Activated gamma-delta T cell (primary cell): ENCODE results near the gene CERKL.

Experiments
- DNase-seq: peaks from one replicate; lab custom pipeline; 2025; lab: John Stamatoyannopoulos, UW

CERKL gene

DNA sequence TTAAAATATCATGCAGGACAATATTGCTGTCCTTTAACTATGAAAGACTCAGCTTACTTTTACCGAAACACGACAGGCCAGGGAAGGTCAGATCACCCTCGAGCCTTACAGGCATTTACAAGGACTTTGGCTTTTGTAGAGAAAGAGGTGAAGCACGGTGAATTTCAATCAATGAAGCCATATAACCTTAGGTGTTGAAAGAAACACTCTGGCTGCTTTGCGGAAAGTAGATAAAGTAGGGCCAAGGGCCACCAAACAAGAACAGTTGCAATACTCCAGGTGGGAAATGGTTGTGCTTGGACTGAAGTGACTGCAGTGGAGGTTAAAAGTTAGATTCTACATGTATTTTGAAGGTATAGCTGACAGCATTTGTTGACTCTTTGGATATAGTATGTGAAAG lies 80.5 kb downstream of the CERKL start:
- no peak for DNase-seq

GRCh38 chr2:181575650-181576025 lies 81.3 kb downstream of the CERKL start:
- no peak for DNase-seq

- no peak for DNase-seq
Observed at GRCh38 chr2:181575024-181575649, 81.8 kb downstream of the CERKL start.

DNA sequence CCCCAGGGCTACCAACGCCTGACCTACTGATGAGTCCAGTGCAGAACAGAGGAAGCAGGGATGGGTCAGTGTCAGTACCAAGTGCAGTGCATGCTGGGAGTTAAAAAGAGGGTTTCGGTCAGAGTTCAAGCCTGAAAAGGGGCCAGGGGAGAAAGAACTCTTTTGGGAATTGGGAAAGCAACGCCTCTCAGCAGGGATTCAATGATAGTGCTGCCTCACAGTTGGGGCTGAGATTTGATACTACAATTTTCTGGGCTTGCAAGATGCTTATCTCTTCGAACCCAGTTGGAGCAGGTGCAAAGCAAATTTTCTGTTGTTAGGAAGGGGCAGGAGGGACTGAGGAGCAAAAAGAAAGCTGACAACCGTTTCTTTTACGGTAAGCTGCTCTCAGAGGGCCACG lies 82.6 kb downstream of the CERKL start:
- no peak for DNase-seq

DNA sequence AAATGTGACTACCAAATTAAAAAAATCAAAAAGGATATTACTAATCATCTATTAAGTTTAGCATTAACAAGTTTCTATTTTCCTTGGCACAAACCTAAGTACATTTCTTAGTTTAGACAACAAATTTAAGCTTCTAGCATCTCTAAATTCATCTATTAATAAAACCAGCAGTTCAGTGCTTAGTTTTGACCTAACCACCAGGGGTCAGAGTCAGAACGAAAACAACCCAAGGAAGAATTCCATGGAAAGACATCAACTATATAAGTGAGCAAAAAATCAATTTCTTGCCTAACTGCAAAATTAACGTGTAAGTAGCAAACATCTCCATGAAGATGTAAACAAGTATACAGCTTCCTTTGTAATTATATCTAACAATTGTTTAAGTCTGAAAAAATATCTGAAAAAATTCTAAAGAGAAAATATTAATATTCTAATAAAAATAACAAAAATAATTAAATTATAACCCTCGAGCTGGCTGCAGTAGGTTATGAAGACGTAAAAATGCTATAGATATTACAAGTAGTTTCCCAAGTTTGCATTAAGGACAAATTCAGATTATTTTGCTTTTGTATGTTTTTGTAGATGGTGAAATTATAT lies 83.7 kb downstream of the CERKL start:
- no peak for DNase-seq

GRCh38 chr2:181570833-181571661 lies 85.9 kb downstream of the CERKL start:
- DNase-seq: no peak

DNA sequence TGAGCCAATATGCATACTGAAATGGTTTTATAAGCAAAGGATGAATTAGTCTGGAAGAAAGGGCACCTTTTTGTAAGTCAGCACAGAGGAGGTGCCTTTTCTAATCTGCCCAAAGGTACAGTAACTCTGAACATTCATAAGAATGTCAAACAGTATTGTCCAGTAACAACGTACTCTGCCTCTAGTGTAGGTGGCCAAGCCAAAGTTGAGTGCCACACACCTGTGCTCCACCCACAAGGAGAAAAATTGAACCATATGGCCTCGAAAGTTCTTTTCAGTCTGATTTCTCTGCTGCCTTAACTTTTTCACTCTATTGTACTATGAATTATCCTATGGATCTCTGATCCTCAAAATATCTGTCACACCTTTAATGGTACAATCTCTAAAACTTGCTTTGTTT lies 86.8 kb downstream of the CERKL start:
- no peak for DNase-seq

DNA sequence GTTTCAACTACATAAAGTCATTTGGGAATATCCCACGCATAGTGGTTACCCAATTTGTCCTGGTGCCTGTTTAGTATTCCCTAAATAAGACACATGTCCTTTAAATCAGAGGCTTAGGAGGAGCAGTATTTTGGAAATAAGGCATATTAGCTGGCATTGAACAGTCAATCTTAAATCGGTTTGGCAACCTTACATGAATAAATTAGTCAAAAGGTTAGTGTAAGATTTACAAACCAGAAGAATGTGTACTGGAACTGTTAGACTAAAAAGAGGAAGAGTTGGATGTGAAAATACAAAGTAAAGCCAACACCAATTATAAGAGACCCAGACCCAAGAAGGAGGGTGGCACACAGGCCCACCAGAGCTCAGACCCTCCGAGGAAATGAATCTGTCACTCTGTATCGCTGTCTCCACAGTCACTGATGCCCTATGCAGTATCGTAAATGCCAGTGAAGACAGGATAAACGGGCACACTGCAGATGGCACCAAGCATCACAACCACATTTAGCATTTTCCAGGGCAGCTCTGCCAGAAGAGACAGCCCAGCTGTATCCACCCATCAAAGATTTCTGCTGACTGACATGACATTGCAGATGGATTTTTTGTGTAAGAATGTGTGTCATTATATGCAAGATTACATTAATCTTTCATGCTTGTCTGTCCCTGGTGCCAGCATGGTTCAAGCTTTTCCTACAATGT lies 90.4 kb downstream of the CERKL start:
- DNase-seq: no peak

- no peak for DNase-seq
Observed at GRCh38 chr2:181563101-181563692, 93.7 kb downstream of the CERKL start.

DNA sequence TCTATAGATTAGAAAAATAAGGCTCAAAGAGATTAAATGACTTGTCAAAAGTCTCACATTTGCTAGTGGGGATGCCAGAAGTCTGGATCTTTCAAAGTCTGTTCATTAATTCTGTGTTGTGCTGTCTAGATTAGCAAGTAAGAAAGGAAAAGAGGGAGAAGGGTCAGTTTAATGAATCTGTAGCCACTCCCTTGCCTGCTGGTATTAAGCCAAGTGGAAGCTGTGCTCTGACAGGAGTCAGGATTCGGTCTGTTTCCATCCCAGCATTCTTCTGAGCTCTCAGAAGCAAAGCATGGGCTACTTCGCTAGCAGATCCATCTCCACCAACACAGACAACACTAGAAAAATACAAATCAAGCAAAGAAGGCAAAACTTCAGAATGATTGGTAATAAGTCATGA lies 98.5 kb downstream of the CERKL start:
- DNase-seq: no peak

- no peak for DNase-seq
Observed at GRCh38 chr2:181554061-181554830, 102.7 kb downstream of the CERKL start.

DNA sequence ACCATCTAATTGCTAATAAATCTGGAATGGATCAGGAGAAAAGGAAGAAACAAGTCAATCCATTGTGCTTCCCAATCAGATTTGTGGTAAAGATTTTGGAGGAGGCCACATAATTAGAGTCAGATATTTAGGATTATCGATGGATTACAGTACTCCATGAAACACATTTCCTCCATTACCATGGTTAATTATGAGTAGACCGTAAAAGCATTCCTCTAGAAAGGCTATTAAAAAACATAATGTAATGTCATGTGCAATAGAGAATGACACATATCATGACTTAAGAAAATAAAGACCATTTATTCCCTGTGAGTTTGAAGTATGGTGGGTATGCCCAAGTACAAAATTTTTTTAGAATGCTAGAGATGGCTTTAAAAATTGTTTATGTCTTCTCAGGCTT lies 103.7 kb downstream of the CERKL start:
- no peak for DNase-seq

GRCh38 chr2:181552808-181553207 lies 104.1 kb downstream of the CERKL start:
- DNase-seq: no peak

- DNase-seq: no peak
Observed at GRCh38 chr2:181546086-181546485, 110.8 kb downstream of the CERKL start.

- DNase-seq: no peak
Observed at GRCh38 chr2:181542170-181542569, 114.7 kb downstream of the CERKL start.

- no peak for DNase-seq
Observed at GRCh38 chr2:181540421-181540820, 116.5 kb downstream of the CERKL start.

DNA sequence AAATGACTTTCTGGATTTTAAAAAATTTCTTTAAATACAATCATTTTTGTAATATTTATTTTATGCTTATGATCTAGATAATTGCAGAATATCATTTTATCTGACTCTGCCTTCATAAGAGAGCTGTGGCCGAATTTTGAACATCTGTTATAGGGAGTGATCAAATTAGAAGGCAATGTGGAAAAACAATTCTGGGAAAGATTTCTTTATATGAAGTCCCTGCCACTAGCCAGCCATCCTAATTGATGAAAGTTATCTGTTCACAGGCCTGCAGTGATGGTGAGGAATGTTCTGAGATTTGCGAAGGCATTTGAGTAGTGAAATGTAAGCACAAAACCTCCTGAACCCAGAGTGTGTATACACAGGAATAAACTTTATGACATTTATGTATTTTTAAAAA lies 120.2 kb downstream of the CERKL start:
- DNase-seq: no peak

- DNase-seq: no peak
Observed at GRCh38 chr2:181528441-181528840, 128.5 kb downstream of the CERKL start.

DNA sequence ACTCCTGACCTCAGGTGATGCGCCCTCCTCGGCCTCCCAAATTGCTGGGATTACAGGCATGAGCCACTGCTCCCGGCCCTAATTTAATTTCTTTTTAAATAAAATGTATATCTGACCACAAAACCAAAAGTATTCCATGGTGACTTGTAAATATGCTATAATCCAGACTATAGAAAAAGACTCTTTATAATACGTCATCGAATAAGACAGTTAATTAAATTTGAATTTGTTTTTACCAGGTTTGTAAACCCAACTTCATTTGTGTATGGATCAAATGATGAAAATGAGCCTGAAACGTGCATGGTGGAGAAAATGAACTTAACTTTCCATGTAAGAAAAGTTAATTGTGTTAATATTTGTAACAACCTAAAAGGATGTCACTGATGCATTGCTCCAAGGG lies 129.8 kb downstream of the CERKL start:
- DNase-seq: no peak

DNA sequence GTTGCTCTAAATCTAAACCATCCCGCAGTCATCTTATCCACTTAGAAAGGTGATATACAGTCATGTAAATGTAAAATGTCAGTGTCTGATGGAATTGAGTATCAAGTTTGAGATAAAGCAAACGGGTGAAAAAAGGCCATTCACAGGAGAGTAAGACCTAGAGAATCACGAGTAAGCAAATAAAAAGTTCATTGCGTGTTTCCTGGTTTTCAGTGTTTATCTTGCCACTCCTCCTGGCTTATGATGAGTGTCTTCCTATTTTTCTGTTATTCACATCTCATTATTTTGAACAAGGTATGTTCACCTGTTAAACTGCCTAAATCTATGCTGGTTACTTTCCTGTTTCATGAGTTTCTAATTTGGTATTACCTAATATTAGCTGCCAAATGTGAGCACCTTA lies 130.9 kb downstream of the CERKL start:
- DNase-seq: no peak

DNA sequence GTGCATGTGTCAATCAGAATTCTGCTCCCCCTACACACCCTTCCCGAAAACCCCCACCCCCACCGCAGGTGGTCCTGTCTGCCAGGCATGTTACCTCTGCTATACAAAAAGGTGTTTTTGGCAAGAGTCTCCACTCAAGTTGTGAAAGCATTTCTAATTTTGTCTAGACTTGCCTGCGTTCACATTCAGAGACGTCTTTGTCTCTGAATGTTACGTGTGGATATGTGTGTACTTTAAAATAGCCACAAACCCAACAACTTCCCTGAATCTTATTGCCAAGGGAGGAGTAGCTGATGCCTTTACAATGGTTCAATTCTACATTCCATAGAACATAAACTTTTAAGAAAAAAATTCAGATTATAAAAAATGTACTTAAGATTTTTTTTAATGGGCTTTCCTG lies 133.1 kb downstream of the CERKL start:
- DNase-seq: no peak

DNA sequence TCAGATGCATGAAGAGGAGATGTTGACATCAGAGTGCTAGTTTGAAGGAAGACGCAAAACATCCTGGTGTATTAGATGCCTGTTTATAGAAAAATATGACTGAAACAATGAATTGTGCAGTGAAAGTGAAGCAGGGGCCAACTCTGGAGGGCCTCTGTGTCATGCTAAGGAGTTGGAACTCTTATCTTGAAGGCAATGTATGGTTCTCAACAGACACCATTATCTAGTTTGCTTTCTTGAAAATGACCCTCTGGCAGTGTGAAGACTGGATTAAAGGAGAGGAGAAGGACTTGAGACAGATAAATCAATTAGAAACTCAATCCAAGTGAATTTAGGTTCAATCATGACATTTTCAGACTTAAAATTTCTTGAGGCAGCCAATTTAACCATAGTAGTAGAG lies 136.7 kb downstream of the CERKL start:
- no peak for DNase-seq
